ENCODE data around the gene SRSF10.

- no peak for TF ChIP-seq CTCF (IDR thresholded peaks at IDR 0.05; ENCODE audit: low read depth, low read length, poor library complexity, severe bottlenecking)
- TF ChIP-seq EZH2phosphoT487 (IDR thresholded peaks at IDR 0.05; ENCODE audit: borderline replicate concordance, low read length) = no peak
Measured at GRCh38 chr1:23947366-23947765, 32.8 kb downstream of the SRSF10 start.
